ENCODE data around the gene FANCG. TPM values are rescaled to one million over a fixed set of nuclear protein-coding genes. Genes with fewer than 3 reads are reported as not detected.
A peak's percentile ranks its signal among the peaks of the same experiment; 100 is the strongest.

Gene FANCG
- total RNA-seq, 4 donors from 2014 or later, result 14.4 to 40.4 (median 22.2) TPM

GRCh38 chr9:35114840-35115628 is 35.3 kb upstream of the FANCG start:
- H3K36me3 ChIP-seq, result no peaks in the 10 kb centered on the region
- H3K27me3 ChIP-seq, result no peaks in the 10 kb centered on the region
- peak overlapping the region; percentile 78 to 94 (median 82) for H3K27ac ChIP-seq
- H3K4me3 ChIP-seq, result peak overlapping the region; percentile 46 to 69 (median 60)
- DNase-seq, result peak; percentile 72 to 81 (median 78)
- no peaks in the 10 kb centered on the region for H3K9me3 ChIP-seq
- TF ChIP-seq POLR2A (IDR thresholded peaks at IDR 0.05), result peak; percentile 20 to 55
- no peak for TF ChIP-seq CTCF (IDR thresholded peaks at IDR 0.05)
- H3K4me1 ChIP-seq, result peaks cover 0 to 54% (median 17%) of the 10 kb centered on the region in 4 donors

- DNase-seq, result peak; percentile 51 to 90 (median 76)
- no peak for TF ChIP-seq CTCF (IDR thresholded peaks at IDR 0.05)
- TF ChIP-seq POLR2A (IDR thresholded peaks at IDR 0.05), result peak in 1 of 2 donors; percentile 19
- H3K4me3 ChIP-seq, result peak overlapping the region; percentile 46 to 69 (median 60)
- H3K9me3 ChIP-seq, result no peaks in the 10 kb centered on the region
- H3K36me3 ChIP-seq, result no peaks in the 10 kb centered on the region
- peak overlapping the region; percentile 78 to 94 (median 82) for H3K27ac ChIP-seq
- H3K27me3 ChIP-seq, result no peaks in the 10 kb centered on the region
- peaks cover 0 to 55% (median 17%) of the 10 kb centered on the region in 4 donors for H3K4me1 ChIP-seq
These were observed 34.5 kb upstream of the FANCG start for GRCh38 chr9:35114113-35114839.

- no peak overlapping the region for H3K4me3 ChIP-seq
- DNase-seq, result no peak
These were observed 32.7 kb upstream of the FANCG start for GRCh38 chr9:35112257-35113020.

GRCh38 chr9:35111001-35111933 is 31.5 kb upstream of the FANCG start:
- Histone ChIP-seq H3K4me1 (peaks cover 0 to 47% (median 13%) of the 10 kb centered on the region in 4 donors), H3K4me3 (peak overlapping the region; percentile 62 to 91 (median 66)), H3K27ac (peak overlapping the region; percentile 72 to 91 (median 82)), H3K36me3 (peaks cover 0 to 23% (median 0%) of the 10 kb centered on the region in 3 donors), H3K9me3 (no peaks in the 10 kb centered on the region), H3K27me3 (no peaks in the 10 kb centered on the region)
- peak; percentile 28 to 66 for TF ChIP-seq POLR2A (IDR thresholded peaks at IDR 0.05)
- no peak for TF ChIP-seq CTCF (IDR thresholded peaks at IDR 0.05)
- peak; percentile 97 to 99 (median 97) for DNase-seq

More at GRCh38 chr9:35112257-35113020, 32.7 kb upstream of the FANCG start:
- H3K4me1 ChIP-seq, result peaks cover 0 to 55% (median 17%) of the 10 kb centered on the region in 4 donors
- peak overlapping the region; percentile 69 to 91 (median 77) for H3K27ac ChIP-seq
- TF ChIP-seq CTCF (IDR thresholded peaks at IDR 0.05) (no peak), POLR2A (IDR thresholded peaks at IDR 0.05) (no peak)
- H3K9me3 ChIP-seq, result no peaks in the 10 kb centered on the region
- no peaks in the 10 kb centered on the region for H3K27me3 ChIP-seq
- H3K36me3 ChIP-seq, result peaks cover 0 to 13% (median 0%) of the 10 kb centered on the region in 3 donors
